GM12875 (cell line): Measurements from ENCODE around the gene SFXN1.
"Not testable (repeated sequence)": the region's sequence is repeated elsewhere in the genome, so short reads cannot be mapped to it uniquely, and the experiment has no call there.

Experiments
- H3K4me3 ChIP-seq: one replicate; pipeline ENCODE4 v1.5.1; 2011; ENCODE audit warnings: low read depth, low read length, control low read depth
- TF ChIP-seq, protein P1 (sequence below): IDR thresholded peaks from 2 replicates; pipeline ENCODE4 v1.5.1; 2011; ENCODE audit warnings: low read depth, mild to moderate bottlenecking, control low read depth, inconsistent platforms, low read length, moderate library complexity, borderline replicate concordance; ENCODE audit not compliant: insufficient read depth

Gene SFXN1

DNA sequence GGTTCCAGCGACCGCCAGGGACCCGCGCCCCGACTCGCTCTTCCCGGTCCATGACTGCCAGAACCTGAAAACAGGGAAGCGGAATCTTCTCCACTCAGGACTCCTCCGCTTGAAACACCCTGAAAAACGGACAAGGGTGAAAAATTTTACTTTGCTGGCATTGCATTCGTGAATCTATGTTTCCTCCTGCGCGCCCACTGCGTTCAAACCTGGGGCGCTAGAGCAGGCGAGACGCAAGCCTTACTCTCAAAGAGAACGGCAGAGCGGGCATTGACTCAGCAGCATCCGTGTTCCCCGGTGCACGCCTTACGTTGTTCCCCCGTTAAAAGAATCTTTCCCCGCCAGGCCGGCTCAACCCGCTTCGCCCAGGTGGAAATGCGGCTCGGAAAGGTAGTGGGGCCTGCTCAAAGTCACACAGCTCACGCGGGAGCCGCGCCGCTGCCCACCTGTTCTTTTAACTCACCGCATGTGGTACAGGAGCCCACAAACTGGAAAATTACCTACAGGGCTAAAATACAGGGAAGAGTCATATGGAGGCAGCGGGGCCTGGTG, 33.4 kb upstream of the SFXN1 start:
- TF ChIP-seq, protein P1, sequence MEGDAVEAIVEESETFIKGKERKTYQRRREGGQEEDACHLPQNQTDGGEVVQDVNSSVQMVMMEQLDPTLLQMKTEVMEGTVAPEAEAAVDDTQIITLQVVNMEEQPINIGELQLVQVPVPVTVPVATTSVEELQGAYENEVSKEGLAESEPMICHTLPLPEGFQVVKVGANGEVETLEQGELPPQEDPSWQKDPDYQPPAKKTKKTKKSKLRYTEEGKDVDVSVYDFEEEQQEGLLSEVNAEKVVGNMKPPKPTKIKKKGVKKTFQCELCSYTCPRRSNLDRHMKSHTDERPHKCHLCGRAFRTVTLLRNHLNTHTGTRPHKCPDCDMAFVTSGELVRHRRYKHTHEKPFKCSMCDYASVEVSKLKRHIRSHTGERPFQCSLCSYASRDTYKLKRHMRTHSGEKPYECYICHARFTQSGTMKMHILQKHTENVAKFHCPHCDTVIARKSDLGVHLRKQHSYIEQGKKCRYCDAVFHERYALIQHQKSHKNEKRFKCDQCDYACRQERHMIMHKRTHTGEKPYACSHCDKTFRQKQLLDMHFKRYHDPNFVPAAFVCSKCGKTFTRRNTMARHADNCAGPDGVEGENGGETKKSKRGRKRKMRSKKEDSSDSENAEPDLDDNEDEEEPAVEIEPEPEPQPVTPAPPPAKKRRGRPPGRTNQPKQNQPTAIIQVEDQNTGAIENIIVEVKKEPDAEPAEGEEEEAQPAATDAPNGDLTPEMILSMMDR: no peak
- H3K4me3 ChIP-seq: no peak overlapping the region

DNA sequence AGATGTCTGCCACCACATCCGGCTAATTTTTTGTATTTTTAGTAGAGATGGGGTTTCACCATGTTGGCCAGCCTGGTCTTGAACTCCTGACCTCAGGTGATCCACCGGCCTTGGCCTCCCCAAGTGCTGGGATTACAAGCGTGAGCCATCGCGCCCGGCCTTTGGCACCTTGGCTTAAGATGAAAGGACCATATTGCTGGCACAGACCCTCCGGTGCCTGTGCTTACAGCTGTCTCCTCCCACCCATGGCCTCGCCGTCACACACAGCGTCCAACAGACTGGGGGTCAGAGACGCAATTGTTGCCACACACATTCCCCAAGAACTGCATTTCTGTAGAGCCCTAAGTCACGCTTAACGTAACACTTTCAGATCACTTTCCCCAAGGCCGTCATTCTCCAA, 32.0 kb upstream of the SFXN1 start:
- H3K4me3 ChIP-seq: not testable (repeated sequence)

DNA sequence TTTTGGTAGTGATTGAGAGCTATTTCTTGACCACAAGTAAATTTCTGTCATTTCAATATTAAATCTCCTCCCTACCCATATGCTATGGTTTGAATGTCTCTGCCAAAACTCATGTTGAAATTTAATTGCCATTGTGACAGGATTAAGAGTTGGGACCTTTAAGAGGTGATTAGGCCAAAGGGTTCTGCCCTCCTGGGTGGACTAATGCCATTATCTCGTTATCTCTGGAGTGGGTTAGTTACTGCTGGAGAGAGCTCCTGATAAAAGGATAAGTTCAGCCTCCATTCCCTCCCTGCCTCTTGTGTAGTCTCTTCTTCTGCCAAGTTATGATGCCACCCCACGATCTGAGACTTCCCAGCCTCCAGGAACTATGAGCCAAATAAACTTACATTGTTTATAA, 30.8 kb upstream of the SFXN1 start:
- TF ChIP-seq, protein P1: no peak
- no peak overlapping the region for H3K4me3 ChIP-seq

DNA sequence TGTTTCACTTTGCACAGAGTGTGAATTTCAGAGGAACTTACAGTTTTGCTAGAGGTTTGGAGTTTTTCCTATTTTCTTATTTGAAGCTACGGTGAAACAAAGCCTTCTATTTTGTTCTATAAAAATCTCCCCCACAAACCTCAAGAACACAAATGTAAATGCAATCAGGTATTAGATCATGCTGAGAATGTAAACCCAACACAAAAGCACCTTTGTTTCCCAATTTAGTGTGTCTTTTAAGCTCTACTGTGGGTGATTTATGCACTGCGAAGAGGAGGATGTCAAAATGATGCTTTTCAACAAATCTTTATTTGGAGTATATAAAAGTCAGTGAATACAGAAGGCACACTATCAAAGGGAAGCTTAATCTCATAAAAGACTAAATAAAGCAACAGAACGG, 30.1 kb upstream of the SFXN1 start:
- H3K4me3 ChIP-seq: no peak overlapping the region
- TF ChIP-seq, protein P1: no peak

DNA sequence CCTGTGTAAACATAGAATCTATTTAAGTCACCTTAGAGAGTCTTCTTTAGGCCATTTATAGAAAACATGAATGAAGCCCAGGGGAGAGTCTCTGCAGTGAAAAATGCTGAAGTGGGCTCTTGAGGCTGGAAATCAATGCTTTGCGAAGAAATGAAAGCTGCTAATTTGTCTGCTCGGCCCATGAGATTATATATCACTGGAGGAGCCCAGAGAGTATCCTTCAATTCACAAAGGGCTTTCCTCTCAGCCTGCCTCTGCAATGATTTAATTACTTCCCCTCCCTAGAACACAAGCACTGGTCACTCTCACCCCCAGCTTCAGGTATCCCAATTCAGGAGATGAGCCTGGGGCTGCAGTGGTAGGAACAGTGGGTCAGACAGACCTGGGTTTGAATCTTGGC, 26.2 kb upstream of the SFXN1 start:
- TF ChIP-seq, protein P1: no peak

DNA sequence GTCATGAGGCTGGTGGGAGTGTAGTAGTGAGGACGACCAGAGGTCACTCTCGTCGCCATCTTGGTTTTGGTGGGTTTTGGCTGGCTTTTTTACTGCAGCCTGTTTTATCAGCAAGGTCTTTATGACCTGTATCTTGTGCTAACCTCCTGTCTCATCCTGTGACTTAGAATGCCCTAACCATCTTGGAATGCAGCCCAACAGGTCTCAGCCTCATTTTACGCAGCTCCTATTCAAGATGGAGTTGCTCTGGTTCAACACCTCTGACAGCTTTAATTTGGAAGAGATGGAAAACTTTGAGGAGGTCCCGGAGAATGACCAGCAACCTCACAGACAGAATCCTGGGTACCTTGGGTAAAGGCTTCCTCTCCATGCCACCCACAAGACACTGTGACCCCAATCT, 24.0 kb upstream of the SFXN1 start:
- not testable (repeated sequence) for H3K4me3 ChIP-seq

More for the DNA sequence above, 26.2 kb upstream of the SFXN1 start:
- H3K4me3 ChIP-seq: no peak overlapping the region

DNA sequence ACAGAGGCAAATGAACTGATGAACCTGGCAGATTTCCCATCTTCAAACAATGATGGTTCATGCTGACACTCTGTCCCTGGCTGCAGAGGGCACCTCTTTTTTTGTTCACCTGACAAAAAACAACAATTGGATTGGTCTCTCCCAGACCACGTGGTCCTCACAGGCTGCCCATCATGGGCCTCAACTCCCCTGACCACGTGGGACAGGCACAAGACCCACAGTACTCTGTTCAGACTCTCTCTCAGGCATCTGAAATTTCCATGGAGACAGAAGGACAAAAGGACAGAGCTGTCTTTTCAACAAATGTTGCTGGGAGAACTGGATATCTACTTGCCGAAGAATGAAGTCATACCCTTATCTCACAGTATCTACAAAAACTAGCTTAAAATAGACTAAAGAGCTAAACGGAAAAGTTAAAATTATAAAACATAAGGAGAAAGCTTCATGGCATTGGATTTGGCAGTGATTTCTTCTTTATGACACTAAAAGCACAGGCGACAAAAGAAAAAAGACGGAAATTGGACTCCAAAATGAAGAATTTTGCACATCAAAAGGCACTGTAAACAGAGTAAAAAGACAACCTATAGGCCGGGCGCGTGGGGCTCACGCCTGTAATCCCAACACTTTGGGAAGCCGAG, 22.1 kb upstream of the SFXN1 start:
- H3K4me3 ChIP-seq: no peak overlapping the region
- TF ChIP-seq, protein P1: no peak

DNA sequence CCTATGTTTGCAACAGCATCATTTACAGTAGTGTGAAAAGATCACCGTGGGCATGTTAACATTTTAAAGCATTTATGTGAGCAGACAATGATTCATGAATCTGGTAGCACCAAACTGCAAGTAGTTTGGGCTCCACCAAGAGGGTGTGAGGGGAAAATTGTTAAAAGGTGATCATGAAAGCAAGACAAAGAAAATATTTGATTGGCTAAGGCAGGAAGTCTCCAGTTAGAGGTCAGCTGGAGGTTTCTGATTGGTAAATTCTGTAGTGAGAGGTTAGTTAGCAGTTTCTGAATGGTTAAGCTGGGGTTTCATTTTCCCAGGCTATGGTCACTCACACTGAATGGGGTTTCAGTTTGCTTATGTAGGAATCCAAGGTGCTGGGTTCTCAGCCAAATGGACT, 20.9 kb upstream of the SFXN1 start:
- TF ChIP-seq, protein P1: no peak
- no peak overlapping the region for H3K4me3 ChIP-seq
